ENCODE results near the gene LONRF3.

DNA sequence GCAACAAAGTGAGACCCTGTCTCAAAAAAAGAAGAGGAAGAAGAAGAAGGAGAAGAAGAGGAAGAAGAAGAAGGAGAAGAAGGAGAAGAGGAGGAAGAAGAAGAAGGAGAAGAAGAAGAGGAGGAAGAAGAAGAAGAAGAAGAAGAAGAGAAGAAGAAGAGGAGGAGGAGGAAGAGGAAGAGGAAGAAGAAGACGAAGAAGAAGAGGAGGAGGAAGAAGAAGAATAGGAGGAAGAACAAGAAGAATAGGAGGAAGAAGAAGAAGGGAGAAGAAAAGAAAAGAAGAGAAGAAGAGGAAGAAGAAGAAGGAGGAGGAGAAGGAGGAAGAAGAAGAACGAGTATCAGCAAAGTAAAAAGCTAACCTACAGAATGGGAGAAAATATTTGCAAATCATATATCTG is 33.3 kb upstream of the LONRF3 start:
- TF ChIP-seq, protein P1, sequence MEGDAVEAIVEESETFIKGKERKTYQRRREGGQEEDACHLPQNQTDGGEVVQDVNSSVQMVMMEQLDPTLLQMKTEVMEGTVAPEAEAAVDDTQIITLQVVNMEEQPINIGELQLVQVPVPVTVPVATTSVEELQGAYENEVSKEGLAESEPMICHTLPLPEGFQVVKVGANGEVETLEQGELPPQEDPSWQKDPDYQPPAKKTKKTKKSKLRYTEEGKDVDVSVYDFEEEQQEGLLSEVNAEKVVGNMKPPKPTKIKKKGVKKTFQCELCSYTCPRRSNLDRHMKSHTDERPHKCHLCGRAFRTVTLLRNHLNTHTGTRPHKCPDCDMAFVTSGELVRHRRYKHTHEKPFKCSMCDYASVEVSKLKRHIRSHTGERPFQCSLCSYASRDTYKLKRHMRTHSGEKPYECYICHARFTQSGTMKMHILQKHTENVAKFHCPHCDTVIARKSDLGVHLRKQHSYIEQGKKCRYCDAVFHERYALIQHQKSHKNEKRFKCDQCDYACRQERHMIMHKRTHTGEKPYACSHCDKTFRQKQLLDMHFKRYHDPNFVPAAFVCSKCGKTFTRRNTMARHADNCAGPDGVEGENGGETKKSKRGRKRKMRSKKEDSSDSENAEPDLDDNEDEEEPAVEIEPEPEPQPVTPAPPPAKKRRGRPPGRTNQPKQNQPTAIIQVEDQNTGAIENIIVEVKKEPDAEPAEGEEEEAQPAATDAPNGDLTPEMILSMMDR (IDR thresholded peaks at IDR 0.05) = no peak
- TF ChIP-seq POLR2A (IDR thresholded peaks at IDR 0.05) = no peak
